Neural cell (in vitro differentiated cells): ENCODE data around the gene GGT1. TPM values are rescaled to one million over a fixed set of nuclear protein-coding genes. Genes with fewer than 3 reads are reported as not detected.

Experiments
- H2AFZ ChIP-seq: fragments of 200-600, 300-800 bp; sonication (generic), shearing (Covaris generic); 2 replicates; pipeline ENCODE4 v1.6.0; 2014; ENCODE audit warnings: low read depth, mild to moderate bottlenecking, antibody characterized with exemption, low read length, moderate library complexity
- H3F3A ChIP-seq: fragments of 200-600 bp; shearing (Covaris generic); 2 replicates; pipeline ENCODE4 v1.6.1; 2016; ENCODE audit warnings: mild to moderate bottlenecking, moderate library complexity, mixed read lengths, antibody characterized with exemption, low read length; ENCODE audit not compliant: insufficient read depth, poor library complexity, severe bottlenecking
- H3K27ac ChIP-seq: fragments of 200-600, 300-800 bp; sonication (generic), shearing (Covaris generic); 2 replicates; pipeline ENCODE4 v1.5.1; 2014; ENCODE audit warnings: mild to moderate bottlenecking, low read length, moderate library complexity
- H3K27me3 ChIP-seq: fragments of 300-800, 200-600 bp; sonication (generic), shearing (Covaris generic); 2 replicates; pipeline ENCODE4 v1.6.0; 2014; ENCODE audit warnings: mild to moderate bottlenecking, low read depth, low read length, moderate library complexity; ENCODE audit not compliant: insufficient read depth
- H3K36me3 ChIP-seq: fragments of 300-800, 200-600 bp; sonication (generic), shearing (Covaris generic); 2 replicates; pipeline ENCODE4 v1.5.1; 2014; ENCODE audit warnings: mild to moderate bottlenecking, antibody characterized with exemption, low read length, moderate library complexity; ENCODE audit not compliant: insufficient read depth
- H3K4me2 ChIP-seq: fragments of 300-800, 200-600 bp; sonication (generic), shearing (Covaris generic); 2 replicates; pipeline ENCODE4 v1.6.0; 2014; ENCODE audit warnings: mild to moderate bottlenecking, low read length
- H3K4me3 ChIP-seq: fragments of 300-800, 200-600 bp; sonication (generic), shearing (Covaris generic); 2 replicates; pipeline ENCODE4 v1.5.1; 2014; ENCODE audit warnings: mild to moderate bottlenecking, low read length, moderate library complexity
- H3K79me2 ChIP-seq: fragments of 200-600 bp; shearing (Covaris generic); replicated peaks from 2 replicates; pipeline ENCODE4 v1.6.0; 2014; ENCODE audit warnings: mild to moderate bottlenecking, low read length, moderate library complexity; ENCODE audit not compliant: insufficient read depth
- H3K9ac ChIP-seq: fragments of 300-800, 200-600 bp; sonication (generic), shearing (Covaris generic); 2 replicates; pipeline ENCODE4 v1.6.1; 2016; ENCODE audit warnings: mild to moderate bottlenecking, low read length, mixed read lengths
- H3K9me2 ChIP-seq: fragments of 200-600 bp; shearing (Covaris generic); 2 replicates; pipeline ENCODE4 v1.6.1; 2016; ENCODE audit warnings: mild to moderate bottlenecking, low read length, mixed read lengths; ENCODE audit not compliant: insufficient read depth
- H3K9me3 ChIP-seq: fragments of 200-600, 300-800 bp; sonication (generic), shearing (Covaris generic); 2 replicates; pipeline ENCODE4 v1.6.1; 2016; ENCODE audit warnings: mild to moderate bottlenecking, mixed run types, low read length, moderate library complexity, mixed read lengths
- H4K20me1 ChIP-seq: fragments of 200-600 bp; shearing (Covaris generic); 2 replicates; pipeline ENCODE4 v1.6.1; 2016; ENCODE audit warnings: mild to moderate bottlenecking, mixed run types; ENCODE audit not compliant: insufficient read depth
- CTCF ChIP-seq: fragments of 450-650 bp; IDR thresholded peaks from 2 replicates; pipeline ENCODE4 v1.5.1; 2014; ENCODE audit warnings: antibody characterized with exemption, mild to moderate bottlenecking, moderate library complexity; ENCODE audit not compliant: poor library complexity, severe bottlenecking
- EP300 ChIP-seq: fragments of 450-650 bp; conservative IDR thresholded peaks from 2 replicates; pipeline ENCODE4 v1.6.1; 2014; ENCODE audit warnings: antibody characterized with exemption, mild to moderate bottlenecking, moderate library complexity; ENCODE audit not compliant: poor library complexity, severe bottlenecking
- EZH2 ChIP-seq: fragments of 200-600, 300-800 bp; shearing (Covaris generic), sonication (generic); IDR thresholded peaks from 2 replicates; pipeline ENCODE4 v1.6.1; 2014; ENCODE audit warnings: antibody characterized with exemption, low read length, borderline replicate concordance, mild to moderate bottlenecking; ENCODE audit not compliant: insufficient read depth, poor library complexity, severe bottlenecking
- MXI1 ChIP-seq: fragments of 450-650 bp; conservative IDR thresholded peaks from 2 replicates; pipeline ENCODE4 v1.6.1; 2014; ENCODE audit warnings: antibody characterized with exemption, mild to moderate bottlenecking; ENCODE audit not compliant: poor library complexity, severe bottlenecking
- POLR2AphosphoS5 ChIP-seq: IDR thresholded peaks from 2 replicates; pipeline ENCODE4 v1.6.1; 2012
- RAD21 ChIP-seq: fragments of 450-650 bp; conservative IDR thresholded peaks from 2 replicates; pipeline ENCODE4 v1.6.1; 2014; ENCODE audit warnings: antibody characterized with exemption, mild to moderate bottlenecking, moderate library complexity
- REST ChIP-seq: IDR thresholded peaks from 2 replicates; pipeline ENCODE4 v1.6.1; 2012; ENCODE audit warnings: borderline replicate concordance
- SMC3 ChIP-seq: fragments of 450-650 bp; conservative IDR thresholded peaks from 2 replicates; pipeline ENCODE4 v1.6.1; 2014; ENCODE audit warnings: antibody characterized with exemption, mild to moderate bottlenecking, moderate library complexity; ENCODE audit not compliant: poor library complexity
- TAF1 ChIP-seq: IDR thresholded peaks from 2 replicates; pipeline ENCODE4 v1.6.1; 2012; ENCODE audit warnings: low read depth
- polyA plus RNA-seq: library from polyadenylated mRNA; depleted of rRNA; stranded (reverse); fragments of >200 nt; gene quantifications from 2 replicates; pipeline ENCODE4 v1.2.3, GENCODE V29; 2014

Gene GGT1
- polyA plus RNA-seq, 1 donor from 2014 or later, result 6.4 TPM

- Histone ChIP-seq H3K9me3 (no peaks in the 10 kb centered on the region), H3K36me3 (peaks cover 6% of the 10 kb centered on the region), H3K9me2 (no peaks in the 10 kb centered on the region), H3K4me3 (no peak overlapping the region), H4K20me1 (no peaks in the 10 kb centered on the region), H3K4me2 (no peak overlapping the region), H3K27ac (no peak overlapping the region), H2AFZ (no peak overlapping the region), H3K27me3 (no peaks in the 10 kb centered on the region), H3F3A (no peaks in the 10 kb centered on the region), H3K9ac (no peak overlapping the region), H3K79me2 (peaks cover 60% of the 10 kb centered on the region)
- no peak for TF ChIP-seq REST
- TF ChIP-seq CTCF, result no peak
- TF ChIP-seq SMC3, result no peak
- TF ChIP-seq MXI1, result no peak
- no peak for TF ChIP-seq EZH2
- no peak for TF ChIP-seq EP300
- TF ChIP-seq RAD21, result no peak
- no peak for TF ChIP-seq POLR2AphosphoS5
- TF ChIP-seq TAF1, result no peak
Measured at GRCh38 chr22:24559471-24559870, 43.5 kb upstream of the GGT1 start.

- H2AFZ ChIP-seq, result no peak overlapping the region
- peaks cover 2% of the 10 kb centered on the region for H3K36me3 ChIP-seq
- H3K4me2 ChIP-seq, result no peak overlapping the region
- H3K9ac ChIP-seq, result no peak overlapping the region
- no peak for TF ChIP-seq RAD21
- no peaks in the 10 kb centered on the region for H3K27me3 ChIP-seq
- no peak overlapping the region for H3K4me3 ChIP-seq
- no peaks in the 10 kb centered on the region for H3F3A ChIP-seq
- peaks cover 44% of the 10 kb centered on the region for H3K79me2 ChIP-seq
- no peak overlapping the region for H3K27ac ChIP-seq
- H4K20me1 ChIP-seq, result no peaks in the 10 kb centered on the region
- no peaks in the 10 kb centered on the region for H3K9me3 ChIP-seq
- H3K9me2 ChIP-seq, result no peaks in the 10 kb centered on the region
Measured at GRCh38 chr22:24563246-24563645, 39.7 kb upstream of the GGT1 start.

GRCh38 chr22:24564376-24565058, 38.5 kb upstream of the GGT1 start:
- Histone ChIP-seq H3F3A (no peaks in the 10 kb centered on the region), H3K9me3 (no peaks in the 10 kb centered on the region), H4K20me1 (no peaks in the 10 kb centered on the region), H3K9me2 (no peaks in the 10 kb centered on the region), H3K27ac (no peak overlapping the region), H3K9ac (no peak overlapping the region), H3K79me2 (peaks cover 38% of the 10 kb centered on the region), H3K27me3 (no peaks in the 10 kb centered on the region), H3K4me2 (no peak overlapping the region), H3K4me3 (no peak overlapping the region), H2AFZ (no peak overlapping the region), H3K36me3 (no peaks in the 10 kb centered on the region)
- TF ChIP-seq RAD21 (no peak), EZH2 (no peak), EP300 (no peak), CTCF (no peak), REST (no peak), TAF1 (no peak)
